Vagina (tissue), 2 donors: ENCODE data around the gene ZFX. TPM values are rescaled to one million over a fixed set of nuclear protein-coding genes. Genes with fewer than 3 reads are reported as not detected.

Experiments
- DNase-seq, 2 donors: peaks; one replicate each; pipeline ENCODE4 v3.0.0-alpha.2; 2017; ENCODE audit errors: extremely low spot score in 2 of 2
- H3K27ac ChIP-seq: fragments of 200-600 bp; sonication (generic); one replicate; pipeline ENCODE4 v1.5.1; 2019
- H3K27me3 ChIP-seq: fragments of 200-600 bp; sonication (generic); one replicate; pipeline ENCODE4 v1.5.1; 2019
- H3K36me3 ChIP-seq, 2 donors: fragments of 200-600 bp; sonication (generic); one replicate each; pipeline ENCODE4 v1.5.1; 2017 to 2019
- H3K4me1 ChIP-seq: fragments of 200-600 bp; sonication (generic); one replicate; pipeline ENCODE4 v1.5.1; 2019
- H3K4me3 ChIP-seq, 2 donors: fragments of 200-600 bp; sonication (generic); 1 replicate in 1 of 2; 2 replicates in 1 of 2; pipeline ENCODE4 v1.5.1; 2016 to 2019
- H3K9me3 ChIP-seq: fragments of 200-600 bp; sonication (generic); one replicate; pipeline ENCODE4 v1.5.1; 2019
- POLR2A ChIP-seq, 2 donors: fragments of 450-650 bp; IDR thresholded peaks; one replicate each; pipeline ENCODE4 v1.6.1; 2017; ENCODE audit warnings: antibody characterized with exemption in 2 of 2, mild to moderate bottlenecking in 2 of 2, moderate library complexity in 2 of 2
- POLR2AphosphoS5 ChIP-seq, 2 donors: sonication (generic); formaldehyde crosslinking; IDR thresholded peaks; one replicate each; pipeline ENCODE4 v1.9.0; 2017; ENCODE audit warnings: antibody characterized with exemption in 2 of 2, mild to moderate bottlenecking in 2 of 2, low read depth in 1 of 2; ENCODE audit not compliant: insufficient read depth in 1 of 2
- intact Hi-C: fragments of 100-400 bp; cut with DNase I; formaldehyde crosslinking; loops from one replicate; pipeline ENCODE4 v1.15.1; 2023
- total RNA-seq: library from RNA; depleted of rRNA; stranded (reverse); fragments of >200 nt; gene quantifications from one replicate; pipeline ENCODE4 v1.2.3, GENCODE V29; 2016
- TF ChIP-seq, protein P1 (sequence below), 3 experiments: fragments of 450-650 bp in 2 of 3; fragments of 200-600 bp in 1 of 3; sonication (generic) in 1 of 3; IDR thresholded peaks; one replicate each; pipeline ENCODE4 v1.5.1; 2017 to 2019; ENCODE audit warnings: antibody characterized with exemption in 3 of 3, mild to moderate bottlenecking in 2 of 3, moderate library complexity in 2 of 3

Gene ZFX
- total RNA-seq, 1 donor from 2014 or later: 62.4 TPM

DNA sequence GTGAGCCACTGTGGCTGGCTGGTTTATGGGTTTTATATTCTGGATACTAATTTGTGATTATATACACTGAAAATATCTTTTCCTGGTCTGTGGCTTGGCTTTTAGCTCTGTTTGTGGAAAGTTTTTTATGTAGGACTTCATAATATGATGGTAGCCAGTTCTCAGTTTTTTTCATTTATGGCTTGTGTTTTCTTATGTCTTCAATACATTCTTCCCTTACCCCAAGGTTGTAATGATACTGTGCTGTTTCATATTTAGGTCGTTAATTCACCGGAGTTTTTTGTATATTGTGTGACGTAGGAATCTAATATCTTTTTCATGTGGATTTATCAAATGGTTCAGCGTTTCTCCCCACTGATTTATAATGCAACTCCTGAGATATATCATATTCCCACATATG is 6.6 kb downstream of the ZFX start:
- no peak for DNase-seq
- peaks cover 91% of the 10 kb centered on the region for H3K4me1 ChIP-seq
- TF ChIP-seq, protein P1, sequence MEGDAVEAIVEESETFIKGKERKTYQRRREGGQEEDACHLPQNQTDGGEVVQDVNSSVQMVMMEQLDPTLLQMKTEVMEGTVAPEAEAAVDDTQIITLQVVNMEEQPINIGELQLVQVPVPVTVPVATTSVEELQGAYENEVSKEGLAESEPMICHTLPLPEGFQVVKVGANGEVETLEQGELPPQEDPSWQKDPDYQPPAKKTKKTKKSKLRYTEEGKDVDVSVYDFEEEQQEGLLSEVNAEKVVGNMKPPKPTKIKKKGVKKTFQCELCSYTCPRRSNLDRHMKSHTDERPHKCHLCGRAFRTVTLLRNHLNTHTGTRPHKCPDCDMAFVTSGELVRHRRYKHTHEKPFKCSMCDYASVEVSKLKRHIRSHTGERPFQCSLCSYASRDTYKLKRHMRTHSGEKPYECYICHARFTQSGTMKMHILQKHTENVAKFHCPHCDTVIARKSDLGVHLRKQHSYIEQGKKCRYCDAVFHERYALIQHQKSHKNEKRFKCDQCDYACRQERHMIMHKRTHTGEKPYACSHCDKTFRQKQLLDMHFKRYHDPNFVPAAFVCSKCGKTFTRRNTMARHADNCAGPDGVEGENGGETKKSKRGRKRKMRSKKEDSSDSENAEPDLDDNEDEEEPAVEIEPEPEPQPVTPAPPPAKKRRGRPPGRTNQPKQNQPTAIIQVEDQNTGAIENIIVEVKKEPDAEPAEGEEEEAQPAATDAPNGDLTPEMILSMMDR (IDR thresholded peaks at IDR 0.05): no peak
- no peak for TF ChIP-seq POLR2A (IDR thresholded peaks at IDR 0.05)
- no peak for TF ChIP-seq POLR2AphosphoS5 (IDR thresholded peaks at IDR 0.05; ENCODE audit: insufficient read depth in 1 of 2, low read depth in 1 of 2)
- H3K27ac ChIP-seq: no peak overlapping the region
- no peak overlapping the region for H3K4me3 ChIP-seq
- no peaks in the 10 kb centered on the region for H3K27me3 ChIP-seq
- no peaks in the 10 kb centered on the region for H3K9me3 ChIP-seq
- intact Hi-C loops: no loop called here
- no peaks in the 10 kb centered on the region for H3K36me3 ChIP-seq

DNA sequence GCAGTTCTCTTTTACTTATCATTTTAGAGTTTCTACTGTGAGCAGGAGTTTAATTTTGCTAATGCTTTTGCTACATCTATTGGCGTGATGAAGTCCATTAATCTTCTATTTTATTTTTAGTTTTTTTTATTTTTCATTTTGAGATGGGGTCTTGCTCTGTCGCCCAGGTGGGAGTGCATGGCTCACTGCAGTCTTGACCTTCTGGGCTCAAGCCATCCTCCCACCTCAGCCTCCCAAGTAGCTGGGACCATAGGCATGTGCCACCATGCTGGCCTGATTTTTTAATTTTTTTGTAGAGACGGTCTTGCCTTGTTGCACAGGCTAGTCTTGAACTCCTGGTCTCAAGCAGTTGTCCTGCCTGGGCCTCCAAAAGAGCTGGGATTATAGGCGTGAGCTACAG is 9.4 kb downstream of the ZFX start:
- TF ChIP-seq POLR2AphosphoS5 (IDR thresholded peaks at IDR 0.05; ENCODE audit: insufficient read depth in 1 of 2, low read depth in 1 of 2) (no peak), POLR2A (IDR thresholded peaks at IDR 0.05) (no peak)
- TF ChIP-seq, protein P1 (IDR thresholded peaks at IDR 0.05): no peak
- DNase-seq: no peak
- H3K36me3 ChIP-seq: no peaks in the 10 kb centered on the region
- H3K4me1 ChIP-seq: peaks cover 73% of the 10 kb centered on the region
- H3K9me3 ChIP-seq: no peaks in the 10 kb centered on the region
- H3K4me3 ChIP-seq: no peak overlapping the region
- intact Hi-C loops: no loop called here
- H3K27me3 ChIP-seq: no peaks in the 10 kb centered on the region
- no peak overlapping the region for H3K27ac ChIP-seq

DNA sequence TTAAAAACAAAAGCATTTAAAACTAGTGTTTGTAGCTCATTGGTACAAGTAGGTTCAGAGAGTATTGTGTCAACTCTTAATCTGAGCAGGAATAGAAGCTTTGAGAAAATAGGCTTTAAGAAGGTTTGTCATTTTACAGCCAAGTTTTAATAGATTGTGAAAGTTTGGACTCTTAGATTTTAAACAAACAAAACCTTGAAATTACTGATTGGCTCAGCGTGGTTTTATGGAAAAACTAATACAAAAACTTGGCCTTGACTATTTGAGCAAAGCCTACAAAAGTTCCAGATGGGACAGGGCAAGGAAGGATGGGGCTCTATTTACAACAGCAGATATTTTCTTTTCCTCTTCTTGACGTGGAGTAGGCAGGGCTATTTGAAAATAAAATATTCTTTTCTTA is 16.5 kb downstream of the ZFX start:
- no peaks in the 10 kb centered on the region for H3K9me3 ChIP-seq
- H3K4me3 ChIP-seq: no peak overlapping the region
- intact Hi-C loops: no loop called here
- no peak overlapping the region for H3K27ac ChIP-seq
- peaks cover 78% of the 10 kb centered on the region for H3K4me1 ChIP-seq
- TF ChIP-seq, protein P1 (IDR thresholded peaks at IDR 0.05): no peak
- TF ChIP-seq POLR2AphosphoS5 (IDR thresholded peaks at IDR 0.05; ENCODE audit: insufficient read depth in 1 of 2, low read depth in 1 of 2) (no peak), POLR2A (IDR thresholded peaks at IDR 0.05) (no peak)
- H3K36me3 ChIP-seq: no peaks in the 10 kb centered on the region
- no peaks in the 10 kb centered on the region for H3K27me3 ChIP-seq
- no peak for DNase-seq

DNA sequence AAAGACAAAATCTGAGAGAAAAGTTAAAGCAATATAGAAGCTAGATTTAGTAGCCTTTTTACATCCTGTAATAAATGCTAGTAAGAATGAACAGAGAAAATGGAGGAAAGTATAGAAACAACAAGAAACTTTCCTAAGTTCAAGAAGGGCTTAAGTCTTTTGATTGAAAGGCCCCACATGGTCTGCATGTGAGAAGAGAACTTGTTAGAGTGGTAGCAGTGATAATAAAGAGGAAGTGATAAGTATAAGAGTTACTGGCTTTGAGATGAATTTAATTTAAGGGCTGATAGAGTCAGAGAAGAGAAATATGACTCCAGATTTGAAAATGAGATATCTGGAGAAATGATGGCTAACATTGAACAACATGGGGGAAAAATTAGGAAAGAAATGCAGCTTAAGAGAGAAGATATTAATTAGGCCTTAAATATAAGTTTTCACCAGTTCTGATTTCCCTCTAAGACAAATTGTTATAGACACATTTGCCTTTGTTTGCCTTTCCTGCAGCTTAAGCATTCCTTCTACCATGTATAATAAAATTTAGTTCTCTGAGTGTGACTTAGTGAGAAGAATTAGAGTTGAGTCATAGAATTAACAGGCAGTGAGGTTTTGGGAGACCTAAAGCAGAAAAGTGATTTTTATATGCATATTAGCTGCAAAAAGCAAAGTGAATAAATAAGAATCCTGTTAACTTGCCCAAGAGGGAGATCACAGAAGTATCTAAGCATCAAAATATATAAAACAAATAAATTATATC is 18.4 kb downstream of the ZFX start:
- TF ChIP-seq, protein P1 (IDR thresholded peaks at IDR 0.05): no peak
- no peak for TF ChIP-seq POLR2A (IDR thresholded peaks at IDR 0.05)
- no peak for TF ChIP-seq POLR2AphosphoS5 (IDR thresholded peaks at IDR 0.05; ENCODE audit: insufficient read depth in 1 of 2, low read depth in 1 of 2)
- Histone ChIP-seq H3K9me3 (no peaks in the 10 kb centered on the region), H3K36me3 (peaks cover 0 to 4% of the 10 kb centered on the region in 2 donors), H3K4me1 (peaks cover 81% of the 10 kb centered on the region), H3K27me3 (no peaks in the 10 kb centered on the region), H3K4me3 (no peak overlapping the region), H3K27ac (no peak overlapping the region)
- DNase-seq: no peak
- intact Hi-C loops: no loop called here

DNA sequence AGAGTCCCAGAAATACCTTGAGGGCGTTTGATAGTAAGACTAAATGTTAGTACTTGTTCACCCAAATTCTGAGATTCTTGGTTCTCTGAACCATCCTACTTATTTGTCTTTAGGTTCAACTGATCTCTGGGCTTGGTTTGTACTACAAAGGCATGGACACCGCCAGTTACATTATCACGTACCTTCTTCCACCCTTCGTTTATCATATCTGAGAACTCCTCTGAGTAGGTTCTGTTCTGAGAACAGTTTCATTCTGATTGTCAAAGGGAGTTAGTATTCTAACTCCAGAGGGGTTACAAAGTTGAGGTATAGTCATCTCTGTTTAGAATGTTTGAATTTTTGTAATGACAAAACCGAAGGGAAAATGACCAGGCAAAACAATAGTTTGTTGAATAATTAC is 19.3 kb downstream of the ZFX start:
- DNase-seq: no peak
- Histone ChIP-seq H3K9me3 (no peaks in the 10 kb centered on the region), H3K27ac (no peak overlapping the region), H3K36me3 (peaks cover 0 to 13% of the 10 kb centered on the region in 2 donors), H3K4me1 (peaks cover 81% of the 10 kb centered on the region), H3K4me3 (no peak overlapping the region), H3K27me3 (no peaks in the 10 kb centered on the region)
- TF ChIP-seq POLR2AphosphoS5 (IDR thresholded peaks at IDR 0.05; ENCODE audit: insufficient read depth in 1 of 2, low read depth in 1 of 2) (no peak), POLR2A (IDR thresholded peaks at IDR 0.05) (no peak)
- TF ChIP-seq, protein P1 (IDR thresholded peaks at IDR 0.05): no peak
- intact Hi-C loops: no loop called here
